HEK293 (cell line): Measurements from ENCODE around the gene NME5.
"Not testable (repeated sequence)": the region's sequence is repeated elsewhere in the genome, so short reads cannot be mapped to it uniquely, and the experiment has no call there.

Experiments
- CTCF ChIA-PET: fragments of 350-600 bp; formaldehyde crosslinking; extraction: SDS; loops from one replicate; lab custom pipeline; 2021; ENCODE audit warnings: antibody characterized with exemption; lab: Yijun Ruan, JAX
- POLR2A ChIA-PET: fragments of 300-600 bp; formaldehyde crosslinking; extraction: SDS; loops from one replicate; lab custom pipeline; 2020; ENCODE audit warnings: antibody characterized with exemption, inconsistent platforms; lab: Yijun Ruan, JAX
- H3K27ac ChIP-seq: fragments of 200-500 bp; sonication (Bioruptor generic); 2 replicates; pipeline ENCODE4 v1.5.1; 2014; ENCODE audit warnings: low read depth, low read length, control low read depth, inconsistent platforms; ENCODE audit errors: extremely low read depth
- H3K36me3 ChIP-seq, 2 experiments: fragments of 200-500 bp in 1 of 2; sonication (Bioruptor generic) in 1 of 2; 1 replicate in 1 of 2; 2 replicates in 1 of 2; pipeline ENCODE4 v1.5.1; 2014 to 2017; ENCODE audit warnings: inconsistent platforms in 2 of 2, low read length in 2 of 2; ENCODE audit not compliant: control insufficient read depth in 2 of 2, insufficient read depth in 1 of 2
- H3K4me1 ChIP-seq: fragments of 200-500 bp; sonication (Bioruptor generic); 2 replicates; pipeline ENCODE4 v1.5.1; 2014; ENCODE audit warnings: mild to moderate bottlenecking, low read length, inconsistent platforms; ENCODE audit not compliant: control insufficient read depth, insufficient read depth
- H3K4me3 ChIP-seq: 2 replicates; pipeline ENCODE4 v1.5.1; 2011; ENCODE audit warnings: low read depth, mild to moderate bottlenecking, control low read depth, low read length, moderate library complexity
- H3K9me3 ChIP-seq: fragments of 200-500 bp; sonication (Bioruptor generic); 2 replicates; pipeline ENCODE4 v1.5.1; 2014; ENCODE audit warnings: low read depth, low read length, inconsistent platforms; ENCODE audit not compliant: control insufficient read depth, insufficient read depth
- KLF10 ChIP-seq: fragments of 450-650 bp; IDR thresholded peaks from 2 replicates; pipeline ENCODE4 v1.5.1; 2018; ENCODE audit warnings: missing biosample characterization, mild to moderate bottlenecking, missing genetic modification characterization
- YY1 ChIP-seq: fragments of 450-650 bp; formaldehyde crosslinking; IDR thresholded peaks from 2 replicates; pipeline ENCODE4 v1.5.1; 2018; ENCODE audit warnings: missing biosample characterization, missing genetic modification characterization
- ZFP37 ChIP-seq: fragments of 450-650 bp; formaldehyde crosslinking; IDR thresholded peaks from 2 replicates; pipeline ENCODE4 v1.5.1; 2016; ENCODE audit warnings: missing biosample characterization, missing genetic modification characterization
- ZFP69B ChIP-seq: fragments of 450-650 bp; formaldehyde crosslinking; IDR thresholded peaks from 2 replicates; pipeline ENCODE4 v1.5.1; 2016; ENCODE audit warnings: missing biosample characterization, missing genetic modification characterization
- ZNF121 ChIP-seq: fragments of 450-650 bp; formaldehyde crosslinking; IDR thresholded peaks from 2 replicates; pipeline ENCODE4 v1.5.1; 2016; ENCODE audit warnings: missing biosample characterization, missing genetic modification characterization
- ZNF138 ChIP-seq: fragments of 450-650 bp; formaldehyde crosslinking; IDR thresholded peaks from 2 replicates; pipeline ENCODE4 v1.5.1; 2016; ENCODE audit warnings: missing biosample characterization, missing genetic modification characterization, borderline replicate concordance
- ZNF146 ChIP-seq: fragments of 450-650 bp; formaldehyde crosslinking; IDR thresholded peaks from 2 replicates; pipeline ENCODE4 v1.5.1; 2016; ENCODE audit warnings: missing biosample characterization, missing genetic modification characterization
- ZNF175 ChIP-seq: fragments of 450-650 bp; formaldehyde crosslinking; IDR thresholded peaks from 2 replicates; pipeline ENCODE4 v1.5.1; 2016; ENCODE audit warnings: missing biosample characterization, missing genetic modification characterization
- ZNF184 ChIP-seq: fragments of 450-650 bp; IDR thresholded peaks from 2 replicates; pipeline ENCODE4 v1.5.1; 2018; ENCODE audit warnings: missing biosample characterization, mild to moderate bottlenecking, missing genetic modification characterization
- ZNF19 ChIP-seq: fragments of 450-650 bp; formaldehyde crosslinking; IDR thresholded peaks from 2 replicates; pipeline ENCODE4; 2016; ENCODE audit warnings: missing biosample characterization, missing genetic modification characterization, low read depth
- ZNF223 ChIP-seq: fragments of 450-650 bp; formaldehyde crosslinking; IDR thresholded peaks from 2 replicates; pipeline ENCODE4 v1.5.1; 2016; ENCODE audit warnings: missing biosample characterization, missing genetic modification characterization
- ZNF24 ChIP-seq: fragments of 450-650 bp; formaldehyde crosslinking; IDR thresholded peaks from 2 replicates; pipeline ENCODE4 v1.5.1; 2016; ENCODE audit warnings: missing biosample characterization, missing genetic modification characterization
- ZNF248 ChIP-seq: fragments of 450-650 bp; formaldehyde crosslinking; IDR thresholded peaks from 2 replicates; pipeline ENCODE4 v1.5.1; 2017; ENCODE audit warnings: missing biosample characterization, missing genetic modification characterization
- ZNF423 ChIP-seq: fragments of 450-650 bp; formaldehyde crosslinking; IDR thresholded peaks from 2 replicates; pipeline ENCODE4 v1.5.1; 2016; ENCODE audit warnings: missing biosample characterization, missing genetic modification characterization
- ZNF530 ChIP-seq: fragments of 450-650 bp; formaldehyde crosslinking; IDR thresholded peaks from 2 replicates; pipeline ENCODE4 v1.5.1; 2016; ENCODE audit warnings: low read depth, missing biosample characterization, missing genetic modification characterization
- ZNF600 ChIP-seq: fragments of 450-650 bp; formaldehyde crosslinking; IDR thresholded peaks from 2 replicates; pipeline ENCODE4 v1.5.1; 2016; ENCODE audit warnings: missing biosample characterization, missing genetic modification characterization
- ZNF610 ChIP-seq: fragments of 450-650 bp; formaldehyde crosslinking; IDR thresholded peaks from 2 replicates; pipeline ENCODE4 v1.5.1; 2016; ENCODE audit warnings: missing biosample characterization, missing genetic modification characterization, borderline replicate concordance
- ZNF626 ChIP-seq: fragments of 450-650 bp; sonication (Bioruptor Pico); formaldehyde crosslinking; IDR thresholded peaks from 2 replicates; pipeline ENCODE4 v1.5.1; 2018; ENCODE audit warnings: missing biosample characterization, missing genetic modification characterization, inconsistent platforms
- ZNF664 ChIP-seq: fragments of 450-650 bp; formaldehyde crosslinking; IDR thresholded peaks from 2 replicates; pipeline ENCODE4 v1.5.1; 2016; ENCODE audit warnings: missing biosample characterization, missing genetic modification characterization
- ZSCAN16 ChIP-seq: fragments of 450-650 bp; formaldehyde crosslinking; IDR thresholded peaks from 2 replicates; pipeline ENCODE4 v1.5.1; 2016; ENCODE audit warnings: missing biosample characterization, missing genetic modification characterization
- ZSCAN23 ChIP-seq: fragments of 450-650 bp; formaldehyde crosslinking; IDR thresholded peaks from 2 replicates; pipeline ENCODE4 v1.5.1; 2016; ENCODE audit warnings: missing biosample characterization, missing genetic modification characterization
- TF ChIP-seq, protein P1 (sequence below): fragments of 450-650 bp; formaldehyde crosslinking; IDR thresholded peaks from 2 replicates; pipeline ENCODE4 v1.5.1; 2016; ENCODE audit warnings: missing biosample characterization, missing genetic modification characterization
- TF ChIP-seq, protein P2 (sequence below): fragments of 450-650 bp; formaldehyde crosslinking; IDR thresholded peaks from 2 replicates; pipeline ENCODE4 v1.5.1; 2016; ENCODE audit warnings: missing biosample characterization, missing genetic modification characterization
- TF ChIP-seq, protein P3 (sequence below): fragments of 450-650 bp; formaldehyde crosslinking; IDR thresholded peaks from 2 replicates; pipeline ENCODE4 v1.5.1; 2016; ENCODE audit warnings: missing biosample characterization, missing genetic modification characterization, borderline replicate concordance
- TF ChIP-seq, protein P4 (sequence below): fragments of 450-650 bp; formaldehyde crosslinking; IDR thresholded peaks from 2 replicates; pipeline ENCODE4 v1.5.1; 2016; ENCODE audit warnings: missing biosample characterization, missing genetic modification characterization

The NME5 gene

DNA sequence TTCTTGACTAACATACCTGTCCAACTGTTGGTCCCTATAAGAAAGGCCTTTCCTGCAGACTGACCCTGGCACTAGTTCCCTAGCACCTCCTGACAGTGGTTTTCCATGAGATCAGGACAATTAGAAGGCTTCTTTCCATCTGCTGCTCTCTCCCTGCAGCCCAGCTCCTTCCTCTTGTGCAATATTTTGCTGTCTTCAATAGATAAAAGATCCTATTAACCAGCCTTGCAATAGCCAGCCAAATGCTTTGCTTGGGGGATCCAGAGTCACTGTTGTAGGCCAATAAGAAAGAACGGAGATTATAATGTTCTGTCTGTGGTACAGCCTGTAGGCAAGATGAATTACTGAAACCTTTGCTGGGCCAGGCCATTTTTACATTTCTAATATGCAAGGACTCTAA, 18.4 kb upstream of the NME5 start:
- Histone ChIP-seq H3K4me3 (no peak overlapping the region), H3K9me3 (no peaks in the 10 kb centered on the region), H3K36me3 (peaks cover 64 to 66% of the 10 kb centered on the region in 2 experiments), H3K27ac (no peak overlapping the region), H3K4me1 (no peaks in the 10 kb centered on the region)
- TF ChIP-seq, protein P1, sequence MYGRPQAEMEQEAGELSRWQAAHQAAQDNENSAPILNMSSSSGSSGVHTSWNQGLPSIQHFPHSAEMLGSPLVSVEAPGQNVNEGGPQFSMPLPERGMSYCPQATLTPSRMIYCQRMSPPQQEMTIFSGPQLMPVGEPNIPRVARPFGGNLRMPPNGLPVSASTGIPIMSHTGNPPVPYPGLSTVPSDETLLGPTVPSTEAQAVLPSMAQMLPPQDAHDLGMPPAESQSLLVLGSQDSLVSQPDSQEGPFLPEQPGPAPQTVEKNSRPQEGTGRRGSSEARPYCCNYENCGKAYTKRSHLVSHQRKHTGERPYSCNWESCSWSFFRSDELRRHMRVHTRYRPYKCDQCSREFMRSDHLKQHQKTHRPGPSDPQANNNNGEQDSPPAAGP (tag by site-specific recombination), result no peak
- TF ChIP-seq ZNF24, result no peak
- TF ChIP-seq ZSCAN23 (tag by site-specific recombination), result no peak
- TF ChIP-seq ZSCAN16 (tag by site-specific recombination), result no peak
- TF ChIP-seq, protein P2, sequence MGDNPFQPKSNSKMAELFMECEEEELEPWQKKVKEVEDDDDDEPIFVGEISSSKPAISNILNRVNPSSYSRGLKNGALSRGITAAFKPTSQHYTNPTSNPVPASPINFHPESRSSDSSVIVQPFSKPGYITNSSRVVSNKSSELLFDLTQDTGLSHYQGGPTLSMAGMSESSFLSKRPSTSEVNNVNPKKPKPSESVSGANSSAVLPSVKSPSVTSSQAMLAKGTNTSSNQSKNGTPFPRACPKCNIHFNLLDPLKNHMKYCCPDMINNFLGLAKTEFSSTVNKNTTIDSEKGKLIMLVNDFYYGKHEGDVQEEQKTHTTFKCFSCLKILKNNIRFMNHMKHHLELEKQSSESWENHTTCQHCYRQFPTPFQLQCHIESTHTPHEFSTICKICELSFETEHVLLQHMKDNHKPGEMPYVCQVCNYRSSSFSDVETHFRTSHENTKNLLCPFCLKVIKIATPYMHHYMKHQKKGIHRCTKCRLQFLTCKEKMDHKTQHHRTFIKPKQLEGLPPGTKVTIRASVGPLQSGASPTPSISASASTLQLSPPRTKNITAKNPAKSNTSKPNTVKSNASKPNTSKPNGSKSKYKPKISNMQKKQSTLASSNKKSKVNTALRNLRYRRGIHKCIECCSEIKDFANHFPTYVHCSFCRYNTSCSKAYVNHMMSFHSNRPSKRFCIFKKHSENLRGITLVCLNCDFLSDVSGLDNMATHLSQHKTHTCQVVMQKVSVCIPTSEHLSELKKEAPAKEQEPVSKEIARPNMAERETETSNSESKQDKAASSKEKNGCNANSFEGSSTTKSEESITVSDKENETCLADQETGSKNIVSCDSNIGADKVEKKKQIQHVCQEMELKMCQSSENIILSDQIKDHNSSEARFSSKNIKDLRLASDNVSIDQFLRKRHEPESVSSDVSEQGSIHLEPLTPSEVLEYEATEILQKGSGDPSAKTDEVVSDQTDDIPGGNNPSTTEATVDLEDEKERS, result no peak
- no peak for TF ChIP-seq ZNF146 (tag by site-specific recombination)
- TF ChIP-seq ZNF530 (tag by site-specific recombination), result no peak
- TF ChIP-seq ZNF248 (tag by site-specific recombination), result no peak
- no peak for TF ChIP-seq ZNF610 (tag by site-specific recombination)
- ChIA-PET POLR2A (no interaction called here), CTCF (interaction anchor here (1.1 kb wide), 1 partner anchor 81 kb away, joined by 5 read pairs; no protein-coding TSS in a partner anchor)

DNA sequence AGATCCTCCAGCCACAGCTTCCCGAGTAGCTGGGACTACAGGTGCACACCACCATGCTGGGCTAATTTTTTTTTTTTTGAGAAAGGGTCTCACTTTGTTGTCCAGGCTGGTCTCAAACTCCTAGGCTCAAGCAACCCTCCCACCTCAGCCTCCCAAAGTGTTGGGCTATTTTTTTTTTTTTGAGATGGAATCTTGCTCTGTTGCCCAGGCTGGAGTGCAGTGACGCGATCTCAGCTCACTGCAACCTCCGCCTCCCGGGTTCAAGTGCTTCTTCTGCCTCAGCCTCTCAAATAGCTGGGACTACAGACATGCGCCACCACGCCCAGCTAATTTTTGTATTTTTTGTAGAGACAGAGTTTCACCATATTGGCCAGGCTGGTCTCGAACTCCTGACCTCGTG, 16.7 kb upstream of the NME5 start:
- peaks cover 48 to 51% of the 10 kb centered on the region in 2 experiments for H3K36me3 ChIP-seq
- ChIA-PET CTCF (interaction anchor here (0.7 to 1.1 kb wide), 2 partner anchors 79 to 293 kb away, joined by 3 to 4 read pairs; no protein-coding TSS in a partner anchor), POLR2A (interaction anchor here (0.7 kb wide), 1 partner anchor 272 kb away, joined by 4 read pairs; no protein-coding TSS in a partner anchor)
- H3K27ac ChIP-seq, H3K4me1 ChIP-seq, H3K4me3 ChIP-seq, H3K9me3 ChIP-seq: not testable (repeated sequence)
- TF ChIP-seq ZNF121 (tag by site-specific recombination), result peak; percentile 76

DNA sequence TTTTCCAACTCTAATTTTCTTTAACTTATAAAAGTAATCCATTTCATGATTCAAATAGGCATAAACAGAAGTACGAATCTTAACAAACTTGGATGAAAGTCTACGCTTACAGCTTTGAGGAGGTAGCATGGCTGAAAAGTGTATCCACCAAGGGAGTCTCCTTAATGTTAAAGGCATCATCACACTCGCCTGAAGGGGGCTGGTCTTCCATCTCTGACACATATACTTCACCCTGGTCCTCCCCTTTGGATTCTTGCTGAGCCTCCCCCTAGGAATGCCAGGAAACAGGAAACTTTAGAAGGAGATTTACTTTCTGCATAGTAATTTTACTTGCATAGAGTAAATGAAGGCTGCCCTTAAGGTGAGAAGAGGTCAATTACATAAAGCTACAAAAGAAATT, 10.3 kb upstream of the NME5 start:
- ChIA-PET POLR2A (no interaction called here), CTCF (interaction anchor here (0.6 to 2.2 kb wide), 5 partner anchors 10 to 828 kb away, joined by 4 to 8 read pairs (median 7); partner anchors contain the start of genes KIF20A and NME5)
- Histone ChIP-seq H3K4me1 (no peaks in the 10 kb centered on the region), H3K9me3 (no peaks in the 10 kb centered on the region), H3K27ac (no peak overlapping the region), H3K4me3 (no peak overlapping the region), H3K36me3 (no peaks in the 10 kb centered on the region; a peak in 1 of 3 replicates)
- TF ChIP-seq ZNF223 (tag by site-specific recombination), result no peak
- no peak for TF ChIP-seq KLF10 (tag by site-specific recombination)
- TF ChIP-seq ZNF423, result no peak
- no peak for TF ChIP-seq ZNF19
- no peak for TF ChIP-seq ZNF664 (tag by site-specific recombination)
- no peak for TF ChIP-seq ZNF175
- no peak for TF ChIP-seq ZNF600
- no peak for TF ChIP-seq YY1 (tag by site-specific recombination)
- TF ChIP-seq ZNF184 (tag by site-specific recombination), result no peak
- TF ChIP-seq, protein P3, sequence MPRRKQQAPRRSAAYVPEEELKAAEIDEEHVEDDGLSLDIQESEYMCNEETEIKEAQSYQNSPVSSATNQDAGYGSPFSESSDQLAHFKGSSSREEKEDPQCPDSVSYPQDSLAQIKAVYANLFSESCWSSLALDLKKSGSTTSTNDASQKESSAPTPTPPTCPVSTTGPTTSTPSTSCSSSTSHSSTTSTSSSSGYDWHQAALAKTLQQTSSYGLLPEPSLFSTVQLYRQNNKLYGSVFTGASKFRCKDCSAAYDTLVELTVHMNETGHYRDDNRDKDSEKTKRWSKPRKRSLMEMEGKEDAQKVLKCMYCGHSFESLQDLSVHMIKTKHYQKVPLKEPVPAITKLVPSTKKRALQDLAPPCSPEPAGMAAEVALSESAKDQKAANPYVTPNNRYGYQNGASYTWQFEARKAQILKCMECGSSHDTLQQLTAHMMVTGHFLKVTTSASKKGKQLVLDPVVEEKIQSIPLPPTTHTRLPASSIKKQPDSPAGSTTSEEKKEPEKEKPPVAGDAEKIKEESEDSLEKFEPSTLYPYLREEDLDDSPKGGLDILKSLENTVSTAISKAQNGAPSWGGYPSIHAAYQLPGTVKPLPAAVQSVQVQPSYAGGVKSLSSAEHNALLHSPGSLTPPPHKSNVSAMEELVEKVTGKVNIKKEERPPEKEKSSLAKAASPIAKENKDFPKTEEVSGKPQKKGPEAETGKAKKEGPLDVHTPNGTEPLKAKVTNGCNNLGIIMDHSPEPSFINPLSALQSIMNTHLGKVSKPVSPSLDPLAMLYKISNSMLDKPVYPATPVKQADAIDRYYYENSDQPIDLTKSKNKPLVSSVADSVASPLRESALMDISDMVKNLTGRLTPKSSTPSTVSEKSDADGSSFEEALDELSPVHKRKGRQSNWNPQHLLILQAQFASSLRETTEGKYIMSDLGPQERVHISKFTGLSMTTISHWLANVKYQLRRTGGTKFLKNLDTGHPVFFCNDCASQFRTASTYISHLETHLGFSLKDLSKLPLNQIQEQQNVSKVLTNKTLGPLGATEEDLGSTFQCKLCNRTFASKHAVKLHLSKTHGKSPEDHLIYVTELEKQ (tag by site-specific recombination), result no peak
- TF ChIP-seq, protein P4, sequence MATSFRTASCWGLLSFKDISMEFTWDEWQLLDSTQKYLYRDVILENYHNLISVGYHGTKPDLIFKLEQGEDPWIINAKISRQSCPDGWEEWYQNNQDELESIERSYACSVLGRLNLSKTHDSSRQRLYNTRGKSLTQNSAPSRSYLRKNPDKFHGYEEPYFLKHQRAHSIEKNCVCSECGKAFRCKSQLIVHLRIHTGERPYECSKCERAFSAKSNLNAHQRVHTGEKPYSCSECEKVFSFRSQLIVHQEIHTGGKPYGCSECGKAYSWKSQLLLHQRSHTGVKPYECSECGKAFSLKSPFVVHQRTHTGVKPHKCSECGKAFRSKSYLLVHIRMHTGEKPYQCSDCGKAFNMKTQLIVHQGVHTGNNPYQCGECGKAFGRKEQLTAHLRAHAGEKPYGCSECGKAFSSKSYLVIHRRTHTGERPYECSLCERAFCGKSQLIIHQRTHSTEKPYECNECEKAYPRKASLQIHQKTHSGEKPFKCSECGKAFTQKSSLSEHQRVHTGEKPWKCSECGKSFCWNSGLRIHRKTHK (tag by site-specific recombination), result no peak
- TF ChIP-seq ZNF626, result no peak
- TF ChIP-seq ZFP69B, result no peak
- no peak for TF ChIP-seq ZNF138
- no peak for TF ChIP-seq ZFP37
